NOMO-1 treated with dmso at 0.1 percent for 144 hours (cell line): ENCODE results near the gene RPS19BP1.

Experiments used
- DNase-seq: peaks from one replicate; lab custom pipeline; 2025; ENCODE audit not compliant: unreplicated experiment; lab: John Stamatoyannopoulos, UW

Gene RPS19BP1

DNA sequence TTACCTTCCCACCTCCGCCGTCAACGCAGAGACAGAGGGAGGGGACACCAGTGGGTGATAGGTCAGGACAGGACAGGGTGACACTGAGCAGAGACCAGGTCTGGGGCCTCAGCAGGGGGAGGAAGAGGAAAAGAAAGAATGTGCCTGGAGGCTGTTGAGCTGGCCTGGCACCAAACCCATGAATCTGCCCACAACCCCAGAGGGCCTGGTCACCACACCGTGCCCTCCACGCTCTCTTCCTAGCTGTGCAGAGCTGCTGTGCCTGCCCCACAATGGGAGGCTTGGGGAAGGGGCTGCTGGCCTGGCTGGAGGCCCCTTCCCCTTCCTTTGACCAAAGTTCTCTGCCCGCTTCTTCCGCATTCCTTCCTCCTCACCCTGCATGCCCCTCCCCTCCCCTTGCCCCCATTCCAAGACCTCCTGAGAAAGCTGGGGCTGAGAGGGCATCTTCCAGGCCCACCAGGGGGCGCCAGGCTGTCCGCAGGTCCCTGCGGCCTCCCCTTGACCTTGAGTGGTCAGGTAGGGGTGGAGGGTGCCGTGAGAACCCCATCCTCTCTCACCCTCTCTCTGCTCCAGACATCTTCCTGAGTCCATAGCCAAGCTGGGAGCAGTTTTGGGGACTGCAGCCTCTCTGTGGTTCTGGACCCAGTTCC, 27.0 kb upstream of the RPS19BP1 start:
- no peak for DNase-seq

DNA sequence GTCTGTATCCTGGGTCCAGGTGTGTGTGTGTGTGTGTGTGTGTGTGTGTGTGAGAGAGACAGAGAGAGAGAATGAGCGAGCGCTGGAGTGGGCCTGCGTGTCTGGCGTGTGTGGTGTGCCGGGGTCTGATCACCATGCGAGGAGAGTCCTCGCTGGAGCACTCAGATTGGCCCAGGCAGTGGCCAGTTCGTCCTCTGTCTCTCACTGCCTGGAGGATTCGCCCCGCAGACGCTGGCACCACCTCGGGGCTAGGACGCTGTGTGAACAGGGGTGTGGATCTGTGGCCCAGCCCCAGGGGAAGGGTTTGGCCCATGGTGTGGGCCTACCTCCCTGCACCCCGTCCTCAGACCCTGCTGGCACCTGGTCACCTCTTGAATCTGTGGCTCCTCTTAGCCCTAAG, 26.4 kb upstream of the RPS19BP1 start:
- DNase-seq = no peak

DNA sequence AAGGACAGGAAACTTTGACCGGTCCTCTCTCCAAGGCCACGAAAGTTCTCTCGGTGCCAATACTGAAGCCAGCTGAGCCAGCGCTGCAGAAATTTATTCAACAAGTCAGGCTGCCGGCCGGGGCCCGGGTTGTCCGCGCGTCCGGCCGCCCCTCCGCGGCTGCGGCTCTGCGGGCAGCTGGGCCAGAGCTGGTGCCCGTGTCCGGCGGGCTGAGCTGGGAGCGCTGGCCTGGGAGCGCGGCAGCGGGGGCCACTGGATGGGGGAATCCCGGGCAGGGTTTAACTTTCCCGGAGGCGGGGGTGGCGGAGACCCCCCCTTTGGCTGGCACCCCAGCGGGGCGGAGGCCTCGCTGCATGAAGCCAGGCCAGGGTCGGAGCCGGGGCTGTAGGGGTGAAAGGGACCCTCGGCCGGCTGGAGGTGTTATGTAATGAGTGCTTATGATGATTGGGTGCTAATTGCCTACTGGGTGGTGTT, 25.7 kb upstream of the RPS19BP1 start:
- DNase-seq = no peak

DNA sequence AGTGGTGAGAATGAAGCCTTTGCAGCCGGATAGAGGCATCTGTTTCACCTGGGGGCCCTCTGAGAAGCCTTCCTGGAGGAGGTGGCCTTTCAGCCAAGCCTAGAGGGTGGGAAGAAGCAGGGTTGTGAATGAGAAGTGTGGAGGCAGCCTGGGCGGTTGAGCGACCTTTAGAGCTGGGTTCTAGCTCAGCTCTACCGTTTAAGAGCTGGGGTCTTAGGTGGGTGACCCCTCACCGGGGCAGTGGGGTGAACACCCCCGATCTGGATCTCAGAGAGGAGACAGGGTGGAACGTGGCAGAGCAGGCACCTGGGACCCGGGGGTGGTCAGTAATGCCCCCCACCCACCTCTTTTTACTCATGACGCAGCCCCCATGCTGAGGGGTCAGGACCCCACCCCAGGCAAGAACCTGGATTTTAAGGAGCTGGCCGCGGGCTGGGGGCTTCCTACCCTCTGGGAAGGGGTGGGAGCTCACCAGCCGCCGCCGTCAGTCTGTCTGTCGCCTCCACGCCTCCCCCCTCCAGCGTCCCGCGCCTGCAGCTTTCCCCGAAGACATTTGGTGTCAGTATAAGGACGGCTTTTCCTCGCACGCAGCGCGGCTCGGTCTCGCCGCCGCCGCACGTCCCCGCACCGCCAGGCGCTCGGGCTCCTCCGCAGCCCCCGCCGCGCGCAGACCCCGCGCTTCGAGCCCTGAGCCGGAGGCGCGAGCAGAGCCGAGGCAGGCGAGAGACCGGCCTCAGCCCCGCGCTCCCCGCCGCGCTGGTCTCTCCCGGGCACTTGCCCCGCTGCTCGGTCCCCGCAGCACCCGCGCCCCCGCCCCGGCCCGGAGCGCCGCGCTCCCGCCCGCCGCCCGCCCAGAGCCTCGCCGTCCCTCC, 24.7 kb upstream of the RPS19BP1 start:
- DNase-seq = no peak

DNA sequence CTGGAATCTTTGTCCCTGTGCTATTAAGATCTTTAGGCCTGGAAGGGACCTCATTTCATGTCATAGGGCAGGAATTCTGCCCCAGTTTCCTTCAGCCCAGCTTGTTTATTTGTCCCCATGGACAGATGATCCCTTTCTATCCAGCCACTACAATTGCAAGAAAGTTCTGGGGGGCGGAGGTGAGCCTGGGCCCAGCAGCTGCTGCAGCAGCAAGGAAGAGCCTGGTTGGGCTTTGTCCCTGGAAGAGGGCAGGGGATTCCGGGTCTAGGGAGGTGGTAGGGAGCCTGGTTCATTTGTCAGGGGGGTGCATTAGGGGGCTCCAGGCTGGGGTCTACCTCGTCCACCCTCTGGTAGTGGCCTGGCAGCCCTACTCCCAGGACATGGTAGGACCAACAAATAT, 21.6 kb upstream of the RPS19BP1 start:
- no peak for DNase-seq

DNA sequence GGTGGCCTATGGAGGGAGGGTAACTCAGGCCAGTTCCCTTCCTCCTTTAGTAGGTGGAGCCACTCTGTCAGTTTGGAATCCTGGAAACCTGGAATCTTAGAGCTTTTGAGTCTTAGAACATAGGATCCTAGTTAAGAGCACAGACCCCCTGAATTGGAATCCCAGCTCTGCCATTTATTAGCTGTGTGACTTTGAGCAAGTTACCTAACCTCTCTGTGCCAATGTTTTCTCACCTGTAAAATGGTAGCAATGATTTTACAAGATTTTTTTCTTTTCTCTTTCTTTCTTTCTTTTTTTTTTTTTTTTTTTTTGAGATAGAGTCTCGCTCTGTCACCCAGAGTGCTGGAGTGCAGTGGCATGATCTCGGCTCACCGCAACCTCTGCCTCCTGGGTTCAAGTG, 20.9 kb upstream of the RPS19BP1 start:
- DNase-seq = no peak

DNA sequence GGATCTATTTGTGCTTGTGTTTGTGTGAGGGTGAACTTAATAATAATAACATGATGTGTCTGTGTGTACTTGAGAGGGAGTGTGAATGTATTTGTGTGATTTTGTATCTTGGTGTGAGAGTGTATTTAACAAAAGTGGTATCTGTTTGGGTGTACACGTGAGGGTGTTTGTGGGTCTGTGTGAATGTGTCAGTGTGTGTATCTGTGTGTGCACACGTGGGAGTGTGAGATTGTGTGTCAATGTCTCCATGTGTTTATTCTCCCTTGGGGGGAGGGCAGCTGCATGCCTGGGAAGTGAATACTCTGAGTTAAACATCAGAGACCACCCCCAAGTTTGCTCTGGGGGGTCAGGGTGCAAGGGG, 15.0 kb upstream of the RPS19BP1 start:
- no peak for DNase-seq

DNA sequence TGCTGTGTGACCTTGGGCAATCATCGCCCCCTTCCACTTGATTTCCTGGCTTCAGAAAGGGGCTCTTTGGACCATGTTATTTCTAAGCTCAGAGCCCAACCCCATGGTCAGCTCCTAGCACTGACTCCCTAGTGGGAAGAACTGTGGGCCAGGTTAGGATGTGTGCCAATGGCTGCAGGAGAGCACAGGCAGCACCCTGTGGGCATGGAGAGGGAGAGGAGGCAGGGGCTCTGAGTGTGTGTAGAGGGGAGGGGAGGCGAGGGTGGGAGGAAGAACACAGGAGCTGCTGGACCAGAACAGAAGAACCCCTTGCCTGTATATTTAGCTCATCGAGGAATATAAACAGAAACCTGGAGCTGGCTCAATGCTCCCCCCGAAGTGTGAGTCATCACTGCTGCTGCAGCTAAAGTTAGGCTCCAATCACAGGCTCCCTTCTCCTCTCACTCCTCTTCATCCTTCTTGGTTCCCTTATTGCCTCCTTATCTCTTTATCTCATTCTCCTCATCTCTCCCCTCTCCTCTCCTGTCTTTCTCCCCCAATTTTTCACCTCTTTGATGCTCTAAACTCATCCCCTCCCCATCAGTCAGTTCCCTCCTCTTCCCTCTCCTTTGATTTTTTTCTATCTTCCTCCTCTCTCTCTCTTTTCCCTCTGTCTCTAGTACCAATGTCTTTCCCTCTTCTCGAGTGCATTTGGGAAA, 14.5 kb upstream of the RPS19BP1 start:
- no peak for DNase-seq

DNA sequence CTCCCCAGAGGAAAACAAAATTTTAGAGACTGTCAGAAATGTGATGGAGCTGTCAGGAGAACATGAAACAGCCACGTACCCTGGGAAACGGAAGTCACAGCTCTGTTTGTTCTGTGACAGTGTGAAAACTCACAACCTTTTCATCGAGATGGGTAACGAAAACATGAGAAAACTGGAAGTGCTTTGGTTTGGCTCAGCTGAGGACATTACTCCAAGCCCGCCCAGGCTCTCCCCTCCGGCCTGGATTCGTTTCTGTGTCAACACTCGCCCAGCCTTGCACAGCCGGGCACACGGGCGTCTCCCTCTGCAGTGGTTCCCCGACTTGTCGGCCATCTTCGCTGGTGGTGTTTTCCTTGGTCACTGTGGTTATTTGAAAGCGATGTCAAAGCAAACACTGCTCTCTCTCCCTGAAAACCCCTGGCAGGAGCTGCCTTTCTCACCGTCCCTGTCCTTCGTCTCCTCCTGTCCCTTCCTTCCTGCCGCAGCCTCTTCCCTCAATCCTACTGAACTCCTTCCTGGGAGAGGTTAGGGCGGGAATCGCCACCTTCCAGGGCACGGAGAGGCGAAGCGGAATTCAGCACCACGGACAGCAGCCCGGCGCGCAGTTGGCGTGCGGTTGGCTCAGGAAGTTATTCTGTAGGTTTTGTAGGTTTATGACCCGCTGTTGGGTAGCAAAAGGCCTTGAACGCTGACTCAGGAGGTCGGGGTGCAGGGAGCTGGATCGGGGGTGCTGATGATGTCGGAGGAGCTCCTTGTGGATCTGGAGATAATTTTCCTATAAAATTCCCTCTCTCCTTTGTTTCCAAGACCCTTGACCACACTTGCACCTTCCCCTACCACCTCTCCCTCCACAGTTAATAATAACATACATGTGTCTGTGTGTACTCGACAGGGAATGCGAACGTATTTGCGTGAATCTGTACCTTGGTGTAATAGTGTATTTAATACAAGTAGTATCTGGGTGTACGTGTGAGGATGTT, 13.1 kb upstream of the RPS19BP1 start:
- no peak for DNase-seq

DNA sequence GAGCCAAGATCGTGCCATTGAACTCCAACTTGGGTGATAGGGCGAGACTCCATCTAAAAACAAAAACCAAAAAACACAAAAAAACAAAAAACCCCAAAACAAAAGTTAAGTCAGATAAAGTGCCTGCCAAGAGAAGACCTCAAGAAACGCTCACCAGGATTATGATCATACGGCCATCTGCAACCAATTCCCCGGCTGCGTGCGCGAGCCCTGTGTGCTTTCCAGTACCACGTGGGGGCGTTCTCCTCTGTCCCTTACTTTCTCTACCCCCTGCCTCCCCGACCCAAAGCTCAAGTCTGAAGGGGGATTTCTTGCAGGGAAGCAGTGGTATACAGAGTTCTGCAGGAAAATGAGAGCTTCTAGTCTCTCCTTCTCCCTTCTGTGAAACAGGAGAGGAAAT, 10.5 kb upstream of the RPS19BP1 start:
- DNase-seq = no peak

DNA sequence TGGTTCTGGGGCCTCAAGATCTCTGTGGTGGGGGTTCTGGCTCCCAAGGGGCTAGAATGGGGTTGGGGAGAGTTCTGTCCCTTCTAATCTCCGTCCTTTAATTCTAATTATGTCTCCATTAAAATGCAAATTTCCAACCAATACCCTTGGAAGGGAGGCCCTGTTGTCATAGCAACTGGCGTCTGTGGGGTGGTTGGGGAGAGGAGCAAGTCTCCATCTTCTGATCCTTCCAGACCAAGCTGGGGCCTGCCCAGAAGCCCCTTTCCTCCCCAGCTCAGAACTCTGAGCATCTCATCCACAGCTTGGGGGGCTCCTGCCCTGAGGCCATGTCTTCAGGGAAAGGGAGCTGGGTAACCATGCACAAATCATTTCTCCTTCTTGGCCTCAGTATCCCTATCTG, 5.4 kb upstream of the RPS19BP1 start:
- DNase-seq = no peak

DNA sequence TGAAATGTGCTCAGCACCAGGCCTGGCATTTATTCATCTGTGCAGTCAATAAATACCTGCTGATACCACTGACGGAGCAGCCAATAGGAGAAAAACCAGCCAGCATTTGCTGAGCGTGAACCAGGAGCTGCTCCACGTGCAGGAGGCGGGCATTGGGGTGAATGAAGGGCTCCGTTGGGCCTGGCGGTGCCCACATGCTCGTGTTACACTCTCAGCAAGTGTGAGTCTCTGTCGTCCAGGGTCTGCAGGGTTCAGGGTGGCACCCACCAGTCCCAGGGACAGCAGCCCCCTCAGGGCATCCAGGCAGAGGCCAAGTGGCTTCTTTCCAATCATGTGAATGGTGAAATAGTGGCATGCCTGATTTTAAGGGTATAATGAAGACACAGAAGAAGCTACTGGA, 4.2 kb upstream of the RPS19BP1 start:
- no peak for DNase-seq

DNA sequence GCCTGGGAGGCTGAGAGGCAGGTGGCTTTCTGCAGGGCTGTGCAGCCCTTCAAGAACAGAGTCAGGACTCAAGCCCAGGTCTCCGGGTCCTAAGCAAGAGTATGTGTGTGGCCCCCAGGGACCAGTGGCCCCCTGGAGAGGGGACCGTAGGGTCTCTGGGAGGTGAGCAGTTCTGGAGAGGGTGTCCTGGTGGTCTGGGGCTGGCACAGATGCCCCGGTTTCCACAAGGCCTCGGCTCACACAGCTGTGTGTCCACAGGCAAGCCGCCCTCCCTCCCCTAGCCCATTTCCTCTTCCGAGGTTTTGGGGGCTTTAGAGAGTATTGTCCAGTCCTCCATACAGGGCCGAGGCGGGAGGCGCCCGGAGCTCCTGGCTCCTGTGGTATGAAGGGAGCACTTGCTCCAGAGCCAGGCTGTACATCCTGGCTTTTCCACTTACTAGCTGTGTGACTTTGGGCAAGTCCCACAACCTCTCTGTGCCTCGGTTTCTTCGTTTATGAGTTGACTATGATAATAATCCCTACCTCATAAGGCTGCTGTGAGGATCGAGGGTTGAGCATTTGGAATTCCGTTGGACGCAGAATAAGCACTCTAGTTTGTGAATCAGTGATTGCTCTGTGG, 3.4 kb upstream of the RPS19BP1 start:
- DNase-seq = no peak

DNA sequence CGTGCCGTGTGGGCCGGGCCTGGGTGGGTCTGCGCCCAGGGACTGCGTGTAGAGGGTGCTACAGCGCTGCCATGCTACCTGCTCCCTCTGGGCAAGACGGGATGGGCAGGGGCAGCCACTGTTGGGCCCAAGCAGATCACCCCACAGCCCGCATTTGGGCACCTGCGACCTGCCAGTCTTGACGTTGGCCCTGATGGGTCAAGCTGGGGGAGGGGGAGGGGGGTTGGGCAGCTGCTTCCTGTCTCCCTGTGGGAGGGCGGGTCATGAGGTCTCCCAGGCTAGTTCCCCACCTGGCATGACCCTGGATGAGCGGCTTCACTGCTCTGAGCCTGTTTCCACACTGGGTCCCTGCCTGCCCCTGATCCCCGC, 2.8 kb upstream of the RPS19BP1 start:
- no peak for DNase-seq

DNA sequence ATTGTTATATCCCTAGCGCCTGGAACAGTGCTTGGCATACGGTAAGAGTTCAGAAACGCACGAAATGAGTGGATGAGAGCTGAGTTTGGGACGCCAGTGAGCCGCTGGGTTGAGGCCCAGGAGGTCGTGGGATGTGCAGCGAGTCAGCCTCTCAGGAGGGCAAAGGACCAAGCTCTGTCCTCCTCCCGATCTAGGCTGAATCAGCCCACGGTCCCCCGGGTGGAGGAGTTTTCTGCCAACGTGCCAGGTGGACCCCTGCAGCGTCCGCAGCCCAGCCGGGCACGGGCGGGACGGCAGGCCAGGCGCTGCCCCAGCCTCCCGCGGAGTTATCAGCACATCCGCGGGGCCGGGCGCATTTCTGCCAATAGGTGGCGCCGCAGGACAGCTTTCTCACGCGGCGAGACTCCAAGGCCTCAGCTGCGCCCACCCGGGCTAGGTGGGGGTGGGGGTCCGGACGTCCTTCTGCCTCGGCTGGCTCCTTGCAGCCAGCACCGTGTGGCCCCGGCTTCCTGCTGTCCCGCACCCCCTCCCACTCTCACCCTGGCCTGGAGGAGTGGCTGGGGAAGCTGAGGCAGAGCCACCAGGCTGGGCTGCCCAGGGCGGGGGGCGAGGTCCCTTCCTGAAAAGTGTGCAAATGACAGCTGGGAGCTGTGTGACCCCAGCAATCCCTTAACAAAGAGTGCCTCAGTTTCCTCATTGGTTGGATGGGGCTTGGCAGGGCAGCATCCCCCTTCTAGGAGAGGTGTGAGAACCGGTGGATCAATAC, 2.2 kb upstream of the RPS19BP1 start:
- no peak for DNase-seq

DNA sequence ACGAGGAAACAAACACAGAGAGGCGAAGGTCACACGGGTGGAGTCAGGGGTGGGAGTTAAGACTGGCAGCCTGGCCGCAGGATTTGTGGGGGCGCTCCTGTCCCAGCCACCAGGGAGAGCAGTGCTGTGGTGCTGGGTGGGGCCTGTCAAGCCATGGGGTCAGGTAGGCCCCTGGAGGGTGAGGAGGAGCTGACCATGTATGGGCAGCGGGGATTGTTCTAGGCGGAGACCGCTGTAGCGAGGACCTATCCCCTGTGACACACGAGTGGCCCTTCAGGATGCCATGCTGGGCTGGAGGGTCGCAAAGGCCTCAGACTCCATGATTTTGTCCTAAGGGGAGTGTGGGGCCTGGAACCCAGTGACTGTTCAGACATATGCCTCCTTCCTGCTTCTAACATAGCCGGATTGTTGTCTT, 1.6 kb upstream of the RPS19BP1 start:
- DNase-seq = no peak

DNA sequence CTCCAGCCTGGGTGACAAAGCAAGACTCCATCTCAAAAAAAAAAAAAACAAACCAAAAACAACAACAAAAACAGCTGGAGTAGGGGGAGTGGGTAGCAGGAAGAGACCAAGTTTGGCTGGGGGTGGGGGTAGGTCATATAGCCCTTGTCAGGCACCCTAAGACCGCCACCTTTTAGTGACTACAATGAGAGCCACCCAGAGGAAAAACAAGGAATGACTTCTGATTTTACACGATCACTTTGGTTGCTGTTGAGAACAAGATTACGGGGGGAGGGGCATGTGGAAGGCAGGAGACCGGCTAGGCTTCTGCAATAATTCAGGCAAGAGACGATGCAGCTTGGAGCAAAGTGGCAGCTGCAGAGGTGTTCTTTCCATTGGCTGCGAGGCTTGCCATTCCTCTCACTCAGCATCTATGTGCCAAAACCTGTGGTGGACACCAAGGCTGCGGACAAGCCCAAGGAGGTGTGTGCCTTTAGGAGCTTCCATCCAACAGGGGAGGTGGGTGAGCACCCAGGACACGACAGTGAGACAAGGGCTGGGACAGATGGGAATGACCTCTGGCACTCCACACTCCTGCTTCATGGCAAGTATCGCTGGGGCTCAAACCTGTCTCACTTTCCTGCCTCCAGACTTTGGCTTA, 1.7 kb downstream of the RPS19BP1 start:
- peak; percentile 47 for DNase-seq

DNA sequence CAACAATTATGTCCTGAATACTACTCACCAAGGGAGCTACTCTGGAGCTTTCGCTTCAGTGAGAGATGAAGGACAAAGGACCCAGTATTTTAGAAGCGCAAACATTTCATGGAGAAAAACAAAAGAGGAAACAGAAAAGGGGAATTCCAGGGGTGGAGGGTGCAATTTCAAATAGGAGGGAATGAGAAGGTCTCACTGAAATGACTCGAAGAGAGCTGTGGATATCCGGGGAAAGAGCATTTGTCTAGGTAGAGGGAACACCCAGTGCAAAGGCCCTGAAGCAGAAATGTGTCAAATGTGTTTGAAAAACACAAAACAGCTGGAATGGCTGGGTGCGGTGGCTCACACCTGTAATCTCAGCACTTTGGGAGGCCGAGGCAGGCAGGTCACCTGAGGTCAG, 2.4 kb downstream of the RPS19BP1 start:
- no peak for DNase-seq

DNA sequence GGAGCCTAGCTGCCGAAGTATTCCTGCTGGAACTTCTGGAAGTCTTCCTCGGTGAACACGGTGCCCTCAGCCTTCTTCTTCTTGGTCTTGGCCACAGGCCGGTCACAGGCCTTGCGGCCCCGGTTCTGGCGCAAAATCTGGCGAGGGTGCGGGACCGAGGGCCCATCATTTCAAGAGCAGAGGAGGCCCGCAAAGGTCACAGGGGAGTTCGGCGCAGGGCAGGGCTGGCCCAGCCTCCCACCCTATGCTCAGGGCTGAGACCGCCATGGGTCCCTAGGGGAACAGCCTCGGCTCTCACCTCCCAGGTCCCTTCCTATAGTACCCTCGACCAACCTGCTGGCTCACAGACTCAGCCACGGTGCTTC, 3.1 kb downstream of the RPS19BP1 start:
- DNase-seq = no peak
